Activated naive CD8-positive, alpha-beta T cell treated with anti-CD3 and anti-CD28 coated beads, Interleukin-2, amount 50 U/mL, for 16 hours (primary cell): ENCODE measurements around the gene TLE3.

Source experiments
- DNase-seq: peaks from one replicate; pipeline ENCODE4 v3.0.0-alpha.2; 2020; ENCODE audit warnings: low read depth, low spot score

Gene TLE3

DNA sequence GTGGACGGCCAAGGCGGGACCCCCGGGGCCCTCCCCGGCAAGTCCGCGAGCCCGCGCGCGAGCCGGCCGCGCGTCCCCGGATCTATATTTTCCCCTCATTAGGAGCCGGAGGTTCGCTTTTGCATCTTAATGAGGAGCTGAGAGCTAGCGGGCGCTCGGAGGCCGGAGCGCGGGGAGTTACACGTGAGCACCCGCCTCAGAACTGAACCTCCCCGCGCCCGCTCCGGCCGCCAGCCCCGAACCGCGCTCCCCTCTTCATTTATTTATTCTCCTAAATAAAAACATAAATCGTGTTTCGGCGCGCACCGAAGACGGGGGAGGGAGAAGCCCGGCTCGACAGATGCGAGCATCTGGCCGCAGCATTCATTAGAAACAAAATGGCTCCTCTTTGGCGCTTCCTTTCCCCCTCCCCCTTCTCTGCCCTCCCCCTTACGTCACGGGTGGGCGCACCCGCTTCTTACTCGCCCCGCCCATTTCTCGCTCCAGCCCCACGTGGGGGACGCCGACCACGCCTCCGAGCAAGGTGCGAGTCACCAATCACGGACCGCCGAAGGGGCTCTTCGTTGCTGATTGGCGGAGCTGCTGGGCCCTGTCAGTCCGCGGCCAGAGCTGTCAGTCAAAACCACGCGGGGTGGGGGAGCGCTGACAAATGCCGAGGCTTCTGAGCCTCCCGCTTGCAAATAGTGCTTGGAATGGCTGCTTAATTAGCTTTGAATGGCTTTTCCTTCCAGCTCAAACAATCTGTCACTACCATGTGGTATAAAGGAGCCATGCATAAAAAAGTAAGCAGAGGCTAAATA, 1.6 kb upstream of the TLE3 start:
- DNase-seq: peak; percentile 100

DNA sequence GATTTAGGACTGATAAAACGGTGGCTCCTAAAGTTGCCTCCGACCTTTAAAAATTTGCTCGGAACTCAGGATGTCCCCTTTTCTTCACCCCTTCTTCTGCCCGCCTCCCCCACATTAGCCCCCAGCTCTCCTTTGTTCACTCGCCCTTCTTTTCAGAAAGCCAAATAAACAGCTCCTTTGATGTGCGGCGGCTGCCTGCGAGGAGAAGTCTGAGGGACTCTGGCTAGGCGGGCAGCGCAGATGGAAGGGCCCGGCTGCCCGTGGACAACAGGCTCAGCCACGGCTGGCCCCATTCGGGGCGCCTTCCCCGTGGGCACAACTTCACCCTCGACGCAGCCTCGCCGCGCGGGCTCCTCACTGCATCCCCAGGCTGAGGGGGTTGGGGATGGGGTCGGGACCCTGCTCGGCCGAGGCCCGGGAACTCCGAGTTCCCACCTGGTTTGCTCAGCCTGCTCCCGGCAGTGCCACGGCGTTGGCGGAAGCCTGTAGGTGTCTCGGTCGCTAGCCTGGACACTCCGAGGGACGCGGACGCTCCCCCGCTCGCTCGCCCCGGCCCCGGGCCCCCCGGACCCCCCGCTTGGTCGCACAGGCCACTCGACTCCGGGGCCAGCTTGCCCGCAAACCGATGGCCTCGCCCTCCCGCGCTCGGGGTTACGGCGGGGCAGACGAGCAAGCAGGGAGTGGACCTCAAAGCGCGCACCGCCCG, 897 bp upstream of the TLE3 start:
- no peak for DNase-seq

DNA sequence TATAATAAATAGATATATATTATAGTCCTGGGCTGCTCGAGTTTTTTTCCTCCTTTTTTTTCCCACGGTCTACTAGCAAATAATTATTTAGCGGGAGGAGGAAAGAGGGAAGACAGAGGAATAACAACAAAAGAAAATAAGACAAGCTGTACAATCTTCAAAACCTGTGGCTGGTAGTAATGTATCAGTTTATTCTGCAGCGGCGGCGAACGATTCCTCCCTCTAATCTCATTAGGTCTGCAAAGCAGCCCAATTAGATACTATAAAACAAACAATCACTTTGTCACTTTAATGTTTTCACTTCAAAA, 390 bp upstream of the TLE3 start:
- no peak for DNase-seq

DNA sequence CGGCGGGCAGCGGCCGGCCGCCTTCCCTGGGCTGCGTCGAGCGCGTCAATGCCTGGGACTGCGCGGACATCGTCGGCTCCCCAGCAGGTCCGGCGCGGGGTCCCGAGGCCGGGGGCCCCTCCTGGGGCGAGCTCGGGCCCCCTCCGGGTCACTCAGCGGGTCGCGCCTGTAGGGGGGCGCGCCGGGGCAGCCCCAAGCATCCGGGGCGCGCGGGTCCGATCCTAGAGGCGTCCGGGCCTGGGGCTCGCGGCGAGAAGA, 725 bp downstream of the TLE3 start:
- DNase-seq: no peak

DNA sequence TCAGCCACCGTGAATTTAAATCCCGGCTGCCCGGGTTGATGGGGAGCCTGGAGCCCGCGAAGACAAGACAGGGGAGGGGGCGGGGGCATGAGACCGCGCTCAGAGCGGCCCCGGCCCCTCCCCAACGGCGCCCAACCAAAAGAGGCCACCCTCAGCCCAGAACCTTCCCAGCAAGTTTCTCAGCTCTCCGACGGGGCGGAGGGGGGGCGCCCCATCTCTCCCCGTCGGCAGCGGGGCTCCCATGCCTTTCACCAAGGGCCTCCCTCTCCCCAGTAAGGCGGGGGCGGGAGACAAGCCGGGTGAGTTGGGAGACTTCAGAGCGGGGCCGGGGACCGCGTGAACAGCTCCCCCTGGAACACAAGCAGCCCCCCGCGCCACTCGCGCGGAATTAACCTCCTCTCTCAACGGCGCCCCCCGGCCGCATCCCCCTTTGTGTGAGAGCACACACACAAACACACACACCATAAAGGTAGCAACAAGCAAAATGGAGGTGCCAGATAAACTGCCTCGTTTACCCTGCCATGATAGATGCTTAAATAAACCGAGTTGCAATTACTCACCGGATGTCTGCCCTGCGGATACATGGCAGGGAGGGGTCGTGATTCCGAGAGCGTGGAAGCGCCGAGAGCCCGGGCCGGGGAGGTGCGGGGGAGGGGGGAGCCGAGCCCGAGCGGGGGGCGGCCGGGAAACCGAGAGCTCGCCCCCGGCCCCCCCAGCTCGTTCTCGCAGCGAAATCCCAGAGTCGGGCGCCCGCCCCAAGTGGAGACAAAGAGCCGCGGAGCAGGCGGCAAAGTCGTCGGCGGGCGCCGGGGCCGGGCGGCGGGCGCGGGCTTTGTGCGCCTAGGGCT, 1.3 kb downstream of the TLE3 start:
- no peak for DNase-seq

DNA sequence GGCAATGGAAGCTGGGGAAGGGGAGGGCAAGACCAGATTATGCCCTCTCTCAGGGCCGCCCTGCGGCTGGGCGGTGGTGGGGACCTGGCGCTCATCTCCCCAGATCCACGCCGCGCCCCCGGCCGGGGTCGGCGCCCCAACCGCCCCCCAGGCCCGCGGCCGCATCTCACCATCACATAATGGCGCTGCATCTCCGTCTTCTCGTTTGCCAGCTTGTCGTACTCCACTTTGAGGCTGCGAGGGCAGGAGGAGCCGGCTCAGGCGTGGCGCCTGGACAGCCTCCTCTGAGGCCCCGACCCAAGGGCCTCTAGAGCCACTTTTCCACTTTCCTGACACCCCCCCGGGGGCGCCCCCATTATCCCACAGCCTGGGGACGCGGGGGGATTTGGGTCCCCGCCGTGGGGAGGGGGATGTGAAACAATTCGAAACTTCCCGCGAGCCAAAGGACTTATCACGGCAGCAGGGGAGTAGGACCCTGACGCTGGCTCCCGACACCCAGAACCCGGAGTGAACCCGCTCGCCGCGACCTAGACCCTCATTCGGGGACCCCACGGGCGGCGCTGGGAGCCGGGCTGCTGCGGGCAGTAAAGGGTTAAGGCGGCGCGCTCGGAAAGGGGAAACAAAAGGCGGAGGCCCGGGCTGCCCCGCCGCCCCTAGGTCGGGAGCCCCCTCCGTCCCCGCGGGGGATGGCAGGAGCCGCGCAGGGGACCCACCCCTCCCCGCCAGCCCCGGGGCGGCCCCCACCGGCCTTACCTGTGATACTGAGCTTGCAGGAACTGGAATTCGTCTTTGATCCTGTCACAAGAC, 2.1 kb downstream of the TLE3 start:
- DNase-seq: peak; percentile 19

DNA sequence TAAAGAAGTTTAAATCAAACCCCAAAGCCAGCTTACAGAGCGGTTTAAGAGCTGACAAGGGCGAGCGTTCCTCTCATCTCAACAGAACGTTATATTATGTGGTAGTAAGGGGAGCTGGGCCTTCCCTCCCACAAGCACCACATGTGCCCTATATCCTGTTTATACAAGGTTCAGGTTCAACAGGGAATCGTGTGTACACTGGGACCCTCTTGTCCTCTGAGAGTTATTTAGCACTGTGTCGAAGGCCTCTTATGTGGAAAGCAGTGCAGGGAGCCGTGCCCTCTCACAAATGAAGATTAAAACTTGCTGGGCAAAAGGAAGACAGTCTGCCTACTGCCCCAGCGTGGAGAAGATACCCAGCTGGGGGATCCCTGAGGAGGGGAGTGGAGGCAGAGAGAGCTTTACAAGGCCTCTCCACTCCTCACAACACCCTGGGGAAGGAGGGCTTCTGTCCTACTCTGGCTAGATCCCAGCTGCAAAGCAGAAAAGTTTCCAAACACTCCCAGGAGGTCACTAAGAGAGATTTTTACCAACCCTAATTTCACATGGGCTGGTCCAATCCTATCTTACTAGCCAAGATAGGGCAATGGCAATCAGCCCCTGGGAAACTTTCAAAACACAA, 2.9 kb downstream of the TLE3 start:
- DNase-seq: no peak

DNA sequence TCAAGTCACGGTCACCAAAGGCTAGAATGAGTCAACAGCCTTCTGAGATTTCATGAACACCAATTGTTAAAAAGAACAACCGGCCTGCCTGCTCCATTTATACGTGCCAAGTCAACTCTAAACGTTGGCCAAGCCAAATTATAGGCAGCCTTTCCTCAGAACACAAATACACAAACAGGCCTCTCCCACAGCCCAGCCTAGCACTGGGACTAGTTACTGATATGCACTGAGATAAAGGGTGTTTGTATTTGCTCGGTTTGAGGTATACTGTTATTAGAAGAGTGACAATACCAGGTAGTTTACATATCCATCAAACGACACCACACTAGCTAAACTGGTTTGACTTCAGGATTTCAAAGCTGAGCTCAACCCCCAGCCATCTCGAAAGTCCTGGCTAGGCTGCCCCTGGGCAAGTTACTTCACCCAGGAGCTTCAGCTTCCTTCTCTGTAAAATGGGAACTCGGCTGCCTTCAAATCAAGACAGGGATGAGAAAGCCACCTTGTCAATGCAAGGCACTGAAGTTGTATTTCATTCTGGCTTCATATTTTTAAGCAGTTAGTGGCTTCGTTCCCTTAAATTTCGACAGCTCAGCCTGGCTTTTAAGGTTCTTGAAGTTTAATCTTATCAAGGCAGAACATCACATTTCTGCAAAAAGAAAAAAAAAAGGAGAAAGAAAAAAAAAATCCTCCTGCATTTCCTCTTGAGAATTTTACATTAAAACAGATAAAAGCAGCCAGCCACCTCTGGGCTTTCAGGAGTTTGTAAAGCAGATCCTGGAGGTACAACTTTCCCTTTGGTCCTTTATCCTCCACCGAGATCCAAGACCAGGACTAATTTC, 4.0 kb downstream of the TLE3 start:
- no peak for DNase-seq

DNA sequence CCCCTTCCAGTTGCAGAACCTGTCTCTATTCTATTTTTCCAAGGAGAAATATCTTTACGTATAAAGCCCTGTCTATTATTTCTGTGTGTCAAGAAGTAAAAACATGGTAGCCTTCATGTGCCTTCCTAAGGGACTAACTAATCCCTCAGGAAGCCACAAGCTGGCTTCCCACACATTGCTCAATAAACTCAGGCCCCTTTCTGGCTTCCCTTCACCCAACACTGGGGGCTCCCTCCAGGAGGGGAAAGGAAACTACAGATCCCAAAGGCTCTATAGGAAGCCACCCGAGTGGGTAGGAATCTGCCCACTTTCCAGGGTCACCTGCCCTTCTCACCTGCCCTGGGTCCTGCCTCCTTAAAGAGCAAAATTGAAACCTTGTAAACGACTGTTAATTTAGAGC, 4.6 kb downstream of the TLE3 start:
- no peak for DNase-seq

DNA sequence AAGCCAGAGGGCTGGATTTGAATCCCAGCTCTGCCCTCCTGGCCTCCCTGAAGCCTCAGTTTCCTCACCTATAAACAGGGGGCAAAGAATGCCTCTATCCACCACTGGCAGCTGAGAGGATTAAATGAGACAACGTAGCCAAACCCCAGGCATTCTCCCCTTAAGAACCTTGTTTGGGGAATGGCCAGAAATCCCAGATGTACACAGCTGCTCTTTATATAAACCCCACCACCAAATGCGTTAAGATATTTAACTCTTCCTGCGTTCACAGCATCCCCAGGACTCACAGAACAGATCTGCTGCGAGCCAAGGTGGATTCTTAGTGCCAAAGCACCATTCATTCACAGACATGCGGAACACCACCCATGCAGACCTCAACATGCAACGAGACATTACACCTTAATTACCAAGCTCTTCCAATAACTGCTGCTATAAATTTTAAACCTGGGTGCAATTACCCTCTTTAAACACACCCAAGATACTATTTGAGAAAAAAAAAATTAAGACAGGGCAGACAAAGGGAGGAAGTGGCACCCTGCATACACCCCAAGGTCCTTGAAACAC, 5.2 kb downstream of the TLE3 start:
- no peak for DNase-seq

DNA sequence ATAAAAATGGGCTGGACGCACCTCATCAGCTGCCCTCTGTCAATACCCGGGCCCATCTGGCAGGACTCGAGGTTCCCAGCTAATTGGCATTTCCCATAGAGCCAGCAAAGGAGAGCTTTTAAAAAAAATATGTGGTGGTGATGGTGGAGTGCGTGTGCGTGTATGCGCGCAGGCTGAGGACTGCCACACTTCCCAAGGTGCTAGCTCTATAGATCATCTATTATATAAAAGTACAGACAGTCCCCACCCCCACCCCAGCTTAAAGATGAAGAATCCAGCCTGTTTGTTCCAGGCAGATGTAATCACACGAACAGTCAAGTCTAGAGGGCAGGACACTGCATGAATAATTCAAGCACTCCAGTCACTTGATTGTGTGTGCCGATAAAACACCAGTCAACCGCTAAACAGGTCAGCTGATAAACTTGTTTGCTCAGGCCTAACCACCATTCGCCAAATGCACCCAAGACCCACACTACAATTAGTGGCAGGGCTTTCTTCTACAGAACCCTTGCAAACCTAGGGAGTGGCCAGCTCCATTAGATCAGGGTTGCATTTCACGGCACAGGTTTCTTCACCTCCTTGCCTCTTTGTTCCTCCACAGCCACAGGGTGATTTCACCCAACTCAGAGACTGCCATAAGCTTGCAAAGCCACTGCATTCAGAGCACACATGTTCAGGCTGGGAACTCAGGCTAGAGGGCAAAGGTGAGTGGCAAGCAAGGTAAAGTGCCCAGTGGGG, 5.8 kb downstream of the TLE3 start:
- DNase-seq: no peak

DNA sequence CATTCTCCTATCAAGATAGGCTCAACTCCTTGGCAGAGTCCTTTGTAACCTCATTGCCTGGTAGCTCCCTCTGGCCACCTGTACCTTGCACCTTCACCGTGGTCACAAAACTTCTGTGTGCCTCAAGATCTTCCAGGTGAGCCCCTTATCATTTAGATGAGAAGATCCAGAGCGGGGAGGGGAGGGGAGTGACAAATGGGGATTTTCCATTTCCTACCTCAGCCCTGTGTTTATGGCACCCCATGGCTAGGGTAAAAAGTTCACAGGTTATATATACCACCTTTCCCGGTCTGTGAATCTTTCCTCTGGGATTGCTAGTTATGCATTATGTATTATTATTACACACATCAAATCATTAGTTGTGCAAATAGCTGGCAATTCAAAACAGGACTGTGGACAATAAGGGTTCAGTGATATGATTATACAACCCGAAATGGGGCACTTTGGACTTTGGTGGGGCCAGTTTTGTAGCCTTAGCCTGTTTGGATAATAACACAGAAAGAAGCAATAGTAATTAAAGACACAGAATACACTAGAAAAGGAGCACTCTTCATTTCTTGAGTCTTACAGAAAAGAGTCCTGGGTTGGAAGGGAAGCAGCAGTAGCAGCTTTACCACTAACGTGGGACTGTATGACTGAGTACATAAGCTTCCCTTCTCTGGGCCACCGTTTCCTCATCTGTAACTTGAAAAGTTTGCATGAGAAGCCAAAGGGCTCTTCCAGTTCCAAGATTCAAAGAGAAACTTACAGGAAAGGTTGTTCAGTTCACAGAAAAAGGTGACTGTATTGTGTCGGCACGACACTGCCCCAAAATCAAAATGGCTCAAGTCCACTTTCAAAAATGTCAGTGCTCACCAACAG, 7.1 kb downstream of the TLE3 start:
- DNase-seq: no peak

DNA sequence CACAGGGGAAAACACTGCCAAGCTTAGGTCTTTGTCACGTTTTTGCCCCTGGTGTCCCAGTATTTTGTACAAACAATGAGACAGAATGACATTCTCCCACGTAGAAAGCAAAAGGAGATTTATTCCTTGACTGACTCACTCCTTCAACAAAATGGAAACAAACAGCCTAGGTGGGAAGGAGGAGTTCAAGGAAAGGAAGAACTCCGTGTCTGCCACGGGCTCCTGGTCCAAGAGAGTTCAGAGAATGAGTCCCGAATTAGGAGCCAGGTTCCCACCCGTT, 8.1 kb downstream of the TLE3 start:
- DNase-seq: no peak

DNA sequence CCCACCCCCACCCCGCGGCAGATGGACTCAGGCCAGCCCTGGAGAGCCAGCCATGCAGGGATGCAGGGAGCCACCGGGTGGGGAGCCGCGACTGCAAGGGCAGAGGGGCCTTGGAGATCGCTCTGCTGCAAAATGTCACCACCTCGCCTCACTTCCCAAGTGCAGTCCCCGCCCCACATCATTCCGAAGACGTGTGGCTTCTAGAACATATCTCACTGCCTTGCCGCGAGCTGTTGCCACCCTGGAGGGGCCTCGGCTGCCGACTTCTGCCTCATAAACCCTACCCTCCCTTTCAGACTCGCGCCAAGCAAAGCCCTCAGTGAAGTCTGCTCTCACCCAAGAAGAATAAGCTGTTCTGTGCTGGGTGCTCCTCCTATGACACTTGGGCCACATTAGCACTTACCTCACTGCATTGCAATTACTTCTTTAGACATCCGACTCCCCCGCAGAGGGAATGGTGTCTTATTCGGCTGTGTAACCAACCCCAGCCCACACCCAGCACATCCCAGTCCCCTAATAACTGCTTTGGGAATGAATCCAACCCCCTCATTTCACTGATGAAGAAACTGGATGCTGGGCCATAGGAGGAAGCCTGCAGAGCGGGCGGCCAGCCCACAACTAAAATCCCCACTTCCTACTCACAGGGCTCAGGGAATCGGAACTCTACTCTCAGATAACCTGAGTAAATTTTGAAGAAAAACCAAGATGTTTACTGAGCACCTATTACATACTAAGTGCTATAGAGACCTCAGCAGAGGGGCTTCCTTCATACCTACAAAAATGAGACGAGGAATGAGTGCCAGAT, 8.6 kb downstream of the TLE3 start:
- no peak for DNase-seq

DNA sequence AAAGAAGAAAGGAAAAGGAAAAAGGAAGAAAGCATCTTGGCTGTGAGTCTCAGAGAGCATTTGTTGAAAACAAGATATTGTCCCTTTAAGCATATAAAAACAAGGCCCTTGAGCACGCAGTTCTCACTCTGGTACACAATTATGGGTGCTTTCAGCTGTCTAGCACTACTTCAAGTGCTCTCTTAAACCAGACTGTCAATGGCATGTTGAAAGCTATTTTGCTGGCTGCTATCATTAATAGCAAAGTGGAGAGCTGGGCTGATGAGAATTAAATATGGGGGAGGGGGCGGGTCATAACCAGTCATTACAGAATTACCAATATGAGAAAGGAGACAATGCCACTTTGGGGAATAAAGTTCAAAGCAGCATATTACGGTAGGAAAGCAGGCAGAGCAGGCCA, 9.3 kb downstream of the TLE3 start:
- no peak for DNase-seq

DNA sequence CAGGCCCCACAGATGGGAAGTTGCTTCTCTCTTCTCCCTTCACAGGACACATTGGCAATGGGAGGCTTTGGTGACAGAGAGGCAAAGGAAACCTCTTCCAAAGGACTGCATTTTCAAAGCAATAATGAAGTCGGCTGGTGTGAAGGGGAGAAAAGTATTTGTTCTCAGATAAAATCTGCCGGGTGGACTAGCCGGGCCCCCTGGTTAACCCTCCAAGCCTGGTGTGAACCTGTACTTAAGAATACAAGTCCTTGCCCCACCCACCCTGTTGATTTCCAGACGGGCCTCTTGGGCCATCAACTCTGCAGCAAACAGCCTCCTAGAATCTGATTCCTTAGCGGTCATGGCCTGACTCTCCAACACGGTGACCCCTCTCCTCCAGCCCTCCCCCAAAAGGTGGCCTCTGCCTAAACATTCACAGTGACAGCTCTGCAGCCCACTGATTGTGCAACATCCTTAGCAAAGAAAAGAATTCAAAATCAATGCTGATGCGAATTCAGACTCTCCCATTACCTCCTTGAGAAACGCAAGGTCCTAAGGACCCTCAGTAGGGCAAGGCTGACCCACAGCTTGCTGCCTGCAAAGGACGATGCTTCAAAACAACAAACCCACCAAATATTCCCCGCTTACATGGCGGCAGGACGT, 9.9 kb downstream of the TLE3 start:
- DNase-seq: no peak

DNA sequence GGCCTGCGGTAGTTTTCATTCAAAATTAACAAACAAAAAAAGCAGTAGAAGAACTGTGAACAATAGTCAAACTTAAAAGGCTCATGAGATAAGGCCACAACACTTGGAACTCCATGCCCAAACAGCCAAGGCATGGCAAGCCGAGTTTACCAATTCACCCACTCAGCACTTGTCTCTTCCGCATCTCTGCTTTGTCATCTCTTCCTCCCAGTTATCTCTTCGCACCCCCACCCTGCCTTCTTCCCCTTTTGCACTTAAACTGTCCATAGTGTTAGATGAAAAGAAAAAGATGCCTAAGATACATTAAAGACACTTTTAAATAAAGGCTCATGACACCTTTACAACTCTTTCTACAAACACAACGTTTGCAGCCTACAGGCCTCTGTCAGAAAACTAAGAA, 11.1 kb downstream of the TLE3 start:
- DNase-seq: no peak

DNA sequence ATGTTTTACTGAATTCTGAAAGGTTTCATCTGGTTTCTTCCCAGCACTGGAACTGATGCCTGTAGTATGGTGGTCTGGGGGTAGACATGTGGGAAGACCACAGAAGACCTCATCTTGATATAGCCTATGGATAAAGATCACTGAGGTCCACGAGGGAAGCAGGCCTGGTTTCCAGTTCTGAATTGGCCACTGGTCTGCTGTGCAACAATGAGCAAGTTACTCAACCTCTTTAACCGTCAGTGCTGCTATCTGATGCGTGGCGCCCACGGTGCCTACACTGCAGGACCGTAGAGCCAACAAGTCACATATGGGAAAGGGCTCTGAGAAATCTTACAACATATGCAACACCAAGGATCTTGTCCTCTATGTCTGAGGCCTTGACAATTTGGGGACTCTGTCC, 13.3 kb downstream of the TLE3 start:
- no peak for DNase-seq
